RWPE1 (cell line): ENCODE measurements around the gene HK2.

Source experiments
- CTCF ChIA-PET: fragments of 350-600 bp; sonication (Branson Sonifier 250); formaldehyde crosslinking; extraction: SDS; loops from one replicate; lab custom pipeline; 2021; lab: Yijun Ruan, JAX
- POLR2A ChIA-PET: fragments of 400-600 bp; formaldehyde crosslinking; extraction: SDS; loops from one replicate; lab custom pipeline; 2020; ENCODE audit warnings: antibody characterized with exemption; ENCODE audit not compliant: low non-redundant PET; lab: Yijun Ruan, JAX
- DNase-seq: peaks from one replicate; pipeline ENCODE4 v3.0.0; 2012; ENCODE audit warnings: low spot score
- H3K27ac ChIP-seq: fragments of 450-650 bp; 2 replicates; pipeline ENCODE4 v1.5.1; 2017
- CTCF ChIP-seq: fragments of 450-650 bp; conservative IDR thresholded peaks from 2 replicates; pipeline ENCODE4 v1.5.1; 2017; ENCODE audit warnings: low read depth, mild to moderate bottlenecking

The HK2 gene

GRCh38 chr2:74922592-74923227 is 88.8 kb downstream of the HK2 start:
- no peak for DNase-seq
- ChIA-PET CTCF (no interaction called here), POLR2A (no interaction called here)
- no peak overlapping the region for H3K27ac ChIP-seq
- no peak for TF ChIP-seq CTCF

DNA sequence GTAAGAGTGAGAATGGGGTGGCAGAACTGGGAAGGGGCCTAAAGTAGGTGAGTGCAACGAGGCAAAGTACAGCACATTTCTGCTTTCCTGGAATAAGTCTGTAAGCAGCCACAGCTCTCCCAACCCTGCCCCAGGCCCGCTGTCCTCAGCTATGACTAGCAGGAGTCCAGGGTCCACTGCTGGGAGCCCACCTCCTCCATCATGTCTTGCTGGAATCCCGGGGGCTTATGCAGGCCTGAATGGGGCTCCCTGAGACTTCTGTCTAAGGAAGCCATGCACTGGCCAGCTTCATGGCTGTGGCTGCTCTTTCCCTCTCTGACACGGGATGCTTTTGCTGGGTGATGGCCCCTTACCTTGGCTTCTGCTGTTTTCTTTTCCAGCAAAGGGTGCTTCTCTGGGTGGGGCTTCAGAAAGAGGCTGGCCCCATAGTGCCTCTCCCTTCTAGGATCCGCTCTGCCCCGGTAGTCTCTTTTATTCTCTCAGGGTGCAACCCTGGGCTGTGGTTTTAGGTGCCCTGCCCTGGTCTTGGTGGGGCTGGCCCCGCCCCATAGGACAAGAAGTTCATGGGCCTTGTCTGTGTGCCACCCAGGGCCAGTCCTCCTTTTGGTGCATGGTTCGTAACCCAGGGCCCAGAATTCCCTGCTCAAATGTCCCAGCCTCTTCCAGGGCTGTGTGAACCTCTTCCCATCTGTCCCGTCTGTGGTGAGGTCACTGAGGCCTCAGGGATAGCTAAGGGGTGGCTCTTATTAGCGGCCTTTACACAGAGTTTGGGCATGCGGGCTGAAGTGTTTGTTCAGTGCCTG is 90.7 kb downstream of the HK2 start:
- POLR2A ChIA-PET = no interaction called here
- TF ChIP-seq CTCF = no peak
- no peak overlapping the region for H3K27ac ChIP-seq
- CTCF ChIA-PET = interaction anchor here (0.8 kb wide), 1 partner anchor 589 kb away, joined by 3 read pairs; no protein-coding TSS in a partner anchor
- DNase-seq = no peak

DNA sequence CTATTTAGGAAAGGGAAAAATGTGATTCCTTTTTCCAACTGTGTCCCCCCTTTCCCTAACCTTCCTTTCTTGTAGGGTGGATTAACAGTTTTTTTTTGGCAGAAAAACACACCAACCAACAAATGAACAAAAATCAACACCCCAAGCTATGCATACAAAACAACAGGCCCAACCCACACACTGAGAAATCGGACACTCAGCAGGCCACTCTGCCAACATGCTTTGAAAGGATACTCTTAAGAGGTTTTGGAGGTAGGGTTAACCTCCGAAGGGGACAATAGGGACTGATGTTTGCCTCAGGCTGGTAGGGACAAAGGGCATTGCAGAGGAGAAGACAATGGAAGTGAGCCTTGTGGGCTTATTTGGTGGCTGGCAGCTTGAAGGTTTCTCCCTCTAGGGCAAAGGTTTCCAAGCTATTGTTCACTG is 91.4 kb downstream of the HK2 start:
- TF ChIP-seq CTCF = no peak
- H3K27ac ChIP-seq = no peak overlapping the region
- ChIA-PET CTCF (interaction anchor here (0.8 kb wide), 1 partner anchor 590 kb away, joined by 3 read pairs; no protein-coding TSS in a partner anchor), POLR2A (no interaction called here)
- no peak for DNase-seq

- no peak for DNase-seq
- ChIA-PET CTCF (interaction anchor here (0.6 kb wide), 1 partner anchor 605 kb away, joined by 3 read pairs; no protein-coding TSS in a partner anchor), POLR2A (no interaction called here)
- H3K27ac ChIP-seq = no peak overlapping the region
- TF ChIP-seq CTCF = no peak
These were observed 93.7 kb downstream of the HK2 start for GRCh38 chr2:74927621-74928020.

- no peak for DNase-seq
- POLR2A ChIA-PET = no interaction called here
- TF ChIP-seq CTCF = no peak
- CTCF ChIA-PET = no interaction called here
- H3K27ac ChIP-seq = no peak overlapping the region
These were observed 97.0 kb downstream of the HK2 start for GRCh38 chr2:74930811-74931486.

GRCh38 chr2:74931940-74932339 is 98.0 kb downstream of the HK2 start:
- TF ChIP-seq CTCF = no peak
- ChIA-PET POLR2A (no interaction called here), CTCF (no interaction called here)
- no peak for DNase-seq
- no peak overlapping the region for H3K27ac ChIP-seq
